Bone marrow (tissue), 2 donors: ENCODE results near the gene TPST1.
"Not testable (repeated sequence)": the region's sequence is repeated elsewhere in the genome, so short reads cannot be mapped to it uniquely, and the experiment has no call there.

Source experiments
- DNase-seq, 2 donors: peaks; one replicate each; lab custom pipeline; 2025; lab: John Stamatoyannopoulos, UW

The TPST1 gene

GRCh38 chr7:66283003-66283920, 78.1 kb downstream of the TPST1 start:
- no peak for DNase-seq

GRCh38 chr7:66296001-66296521, 90.9 kb downstream of the TPST1 start:
- no peak for DNase-seq

GRCh38 chr7:66296557-66296956, 91.4 kb downstream of the TPST1 start:
- no peak for DNase-seq

GRCh38 chr7:66297579-66297978, 92.4 kb downstream of the TPST1 start:
- DNase-seq = no peak

GRCh38 chr7:66301249-66301648, 96.1 kb downstream of the TPST1 start:
- DNase-seq = no peak

- no peak for DNase-seq
Observed at GRCh38 chr7:66301737-66302136, 96.6 kb downstream of the TPST1 start.

GRCh38 chr7:66303454-66304155, 98.5 kb downstream of the TPST1 start:
- no peak for DNase-seq

GRCh38 chr7:66304536-66304935, 99.4 kb downstream of the TPST1 start:
- no peak for DNase-seq

DNA sequence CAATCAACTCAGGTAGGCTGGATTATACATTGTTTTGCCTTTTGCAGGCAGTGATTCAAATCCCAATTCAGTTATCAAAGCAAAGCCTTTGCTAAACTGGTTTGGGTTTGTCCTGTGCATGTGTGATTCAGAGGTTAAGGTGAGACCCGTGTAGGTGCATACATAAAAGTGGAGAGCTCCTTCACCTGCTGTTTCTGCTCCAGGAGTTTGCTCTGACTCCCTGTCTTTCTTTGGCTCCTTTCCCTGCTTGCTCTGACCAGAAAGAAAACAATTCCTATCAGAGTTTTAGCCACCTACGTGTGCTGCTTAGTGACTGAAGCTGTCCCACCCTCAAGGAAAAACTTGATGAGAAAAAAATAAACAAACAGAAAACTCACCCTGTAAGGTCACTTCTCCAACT, 101.1 kb downstream of the TPST1 start:
- DNase-seq = no peak

- DNase-seq = no peak
Observed at GRCh38 chr7:66307591-66308215, 102.6 kb downstream of the TPST1 start.

DNA sequence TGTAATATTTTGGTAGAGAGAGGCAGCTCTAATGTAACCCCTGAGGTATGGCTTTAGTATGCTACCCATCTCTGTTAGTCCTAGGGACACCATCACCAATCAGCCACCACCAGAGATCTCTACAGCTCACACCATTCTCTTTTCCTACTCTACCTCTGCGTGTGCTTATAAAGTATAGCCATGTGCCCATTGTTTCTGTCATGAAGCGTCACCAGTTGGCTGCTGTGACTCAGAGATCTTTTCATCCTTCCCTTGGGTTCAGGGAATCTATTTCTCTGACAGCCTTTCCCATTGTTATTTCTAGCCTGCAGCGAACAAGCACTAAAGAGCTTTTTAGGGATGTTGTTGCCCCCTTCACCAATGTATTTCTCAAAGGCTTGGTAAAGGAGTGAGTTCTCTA, 103.3 kb downstream of the TPST1 start:
- DNase-seq = no peak

GRCh38 chr7:66310620-66311019, 105.5 kb downstream of the TPST1 start:
- no peak for DNase-seq

- DNase-seq = no peak
Observed at GRCh38 chr7:66313886-66314568, 108.9 kb downstream of the TPST1 start.

- DNase-seq = no peak
Observed at GRCh38 chr7:66315192-66315591, 110.1 kb downstream of the TPST1 start.

DNA sequence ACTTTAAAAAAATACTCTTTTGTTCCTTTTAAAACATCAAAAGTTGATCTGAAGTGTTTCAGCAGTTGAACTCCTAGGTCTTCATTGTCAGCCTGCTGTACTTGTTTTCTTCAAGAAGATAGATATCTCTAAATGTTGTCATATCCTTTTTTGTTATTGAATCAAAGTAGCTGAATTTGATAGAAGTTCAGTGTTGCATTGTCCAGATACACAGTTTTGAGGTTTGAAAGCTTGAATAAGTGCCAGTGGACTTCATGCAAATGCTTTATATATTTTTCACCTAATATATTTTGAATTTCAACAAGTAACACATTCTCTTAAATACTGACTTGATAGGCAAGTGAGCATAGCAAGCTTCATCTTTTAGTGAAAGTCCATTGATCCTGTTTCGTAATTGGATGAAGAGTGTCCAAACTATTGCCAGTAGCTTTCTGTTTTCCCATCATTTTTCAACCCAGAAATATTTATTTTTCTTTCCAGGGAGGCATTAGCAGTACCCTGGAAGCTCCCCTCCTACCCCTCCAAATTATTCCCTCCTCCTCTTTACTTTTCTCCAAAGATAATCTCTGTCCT, 114.4 kb downstream of the TPST1 start:
- no peak for DNase-seq

DNA sequence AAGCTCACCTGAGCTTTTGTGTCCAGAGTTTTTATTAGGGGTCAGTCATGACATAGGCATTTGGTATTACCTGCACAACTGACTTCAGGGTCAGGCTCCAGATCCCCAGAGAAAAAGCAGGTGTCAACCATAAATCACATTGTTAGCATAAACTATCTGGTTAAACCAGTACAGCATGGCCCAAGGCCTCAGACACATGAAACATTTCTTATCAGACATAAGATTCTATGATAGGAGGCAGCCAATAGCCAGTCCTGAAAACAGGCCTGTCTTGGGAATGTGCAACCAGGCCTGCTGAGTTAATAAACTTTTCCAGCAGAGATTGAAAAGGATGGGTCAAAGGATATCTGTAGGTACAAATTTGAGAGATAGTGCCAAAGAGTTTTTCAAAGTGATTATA, 116.1 kb downstream of the TPST1 start:
- no peak for DNase-seq

GRCh38 chr7:66323114-66323796, 118.1 kb downstream of the TPST1 start:
- DNase-seq = no peak

DNA sequence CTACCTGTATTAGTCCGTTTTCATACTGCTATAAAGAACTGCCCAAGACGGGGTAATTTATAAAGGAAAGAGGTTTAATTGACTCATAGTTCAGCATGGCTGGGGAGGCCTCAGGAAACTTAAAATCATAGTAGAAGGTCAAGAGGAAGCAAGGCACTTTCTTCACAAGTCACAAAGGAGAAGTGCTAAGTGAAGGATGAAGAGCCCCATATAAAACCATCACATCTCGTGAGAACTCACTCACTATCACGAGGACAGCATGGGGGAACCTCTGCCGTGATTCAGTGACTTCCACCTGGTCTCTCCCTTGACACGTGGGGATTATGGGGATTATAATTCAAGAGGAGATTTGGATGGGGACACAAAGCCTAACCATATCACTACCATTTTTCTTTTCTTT, 119.9 kb downstream of the TPST1 start:
- not testable (repeated sequence) for DNase-seq

- DNase-seq = no peak
Observed at GRCh38 chr7:66326501-66327215, 121.5 kb downstream of the TPST1 start.

DNA sequence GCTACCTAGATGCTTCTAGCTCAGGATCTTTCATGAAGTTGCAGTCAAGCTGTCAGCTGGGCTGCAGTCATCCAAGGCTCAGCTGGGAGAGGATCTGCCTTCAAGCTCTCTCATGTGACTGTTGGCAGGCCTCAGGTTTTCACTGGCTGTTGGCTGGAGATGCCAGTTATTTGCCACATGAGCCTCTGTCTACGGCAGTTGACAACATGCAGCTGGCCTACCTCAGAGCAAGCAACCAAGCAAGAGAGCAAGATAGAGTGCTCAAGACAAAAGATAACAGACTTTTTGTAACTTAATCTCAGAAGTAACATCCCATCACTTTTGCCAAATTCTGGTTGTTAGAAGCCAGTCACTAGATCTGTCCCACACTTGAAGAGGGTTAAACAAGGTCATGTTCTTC, 125.8 kb downstream of the TPST1 start:
- DNase-seq = no peak
